ENCODE results near the gene AP1B1. TPM values are rescaled to one million over a fixed set of nuclear protein-coding genes. Genes with fewer than 3 reads are reported as not detected.

The AP1B1 gene
- total and polyA plus RNA-seq, 2 of the 13 experiments (the other 11 are each of a cell fraction or from before 2014, with no cell fraction given) = 26.6 to 29.7 TPM

GRCh38 chr22:29387921-29388758, at the start of gene AP1B1 (continued):
- TF ChIP-seq HOXD1 (CRISPR knock-in tag; IDR thresholded peaks at IDR 0.05) (peak; percentile 22; the same call in 1 of the 2 replicates), KAT8 (CRISPR knock-in tag; IDR thresholded peaks at IDR 0.05) (peak; percentile 93), MIER3 (CRISPR knock-in tag; IDR thresholded peaks at IDR 0.05; ENCODE audit: borderline replicate concordance) (peak; percentile 78; the same call in 1 of the 2 replicates), RBFOX2 (IDR thresholded peaks at IDR 0.05; ENCODE audit: low read depth, low read length) (peak; percentile 87), ZNF274 (CRISPR knock-in tag; IDR thresholded peaks at IDR 0.05) (0 out of 2 replicates have a peak, but pooled peaks have one; percentile 52), ZFP41 (CRISPR knock-in tag; IDR thresholded peaks at IDR 0.05; ENCODE audit: borderline replicate concordance) (0 out of 2 replicates have a peak, but pooled peaks have one; percentile 21), SRSF4 (IDR thresholded peaks at IDR 0.05; ENCODE audit: low read depth, low read length, poor library complexity, severe bottlenecking) (no peak), NAIF1 (CRISPR knock-in tag; IDR thresholded peaks at IDR 0.05; ENCODE audit: borderline replicate concordance) (no peak), KLF16 (CRISPR knock-in tag; IDR thresholded peaks at IDR 0.05) (peak in 1 of 2 experiments; percentile 63; a peak in 2 of 4 replicates), CBFB (CRISPR knock-in tag; IDR thresholded peaks at IDR 0.05) (0 out of 2 replicates have a peak, but pooled peaks have one; percentile 24), ADNP (CRISPR knock-in tag; IDR thresholded peaks at IDR 0.05) (no peak), MYNN (CRISPR knock-in tag; IDR thresholded peaks at IDR 0.05; ENCODE audit: low read depth) (no peak), KMT2A (CRISPR knock-in tag; IDR thresholded peaks at IDR 0.05) (peak; percentile 89), NR2F6 (IDR thresholded peaks at IDR 0.05) (peak; percentile 74), NR2F6 (CRISPR knock-in tag; IDR thresholded peaks at IDR 0.05) (peak; percentile 87), ETV5 (CRISPR knock-in tag; IDR thresholded peaks at IDR 0.05; ENCODE audit: borderline replicate concordance) (peak; percentile 77; the same call in 1 of the 2 replicates), ZNF556 (CRISPR knock-in tag; IDR thresholded peaks at IDR 0.05; ENCODE audit: borderline replicate concordance) (peak; percentile 31; the same call in 1 of the 2 replicates), ZNF275 (CRISPR knock-in tag; IDR thresholded peaks at IDR 0.05; ENCODE audit: borderline replicate concordance) (peak; percentile 68; the same call in 1 of the 2 replicates), POGZ (CRISPR knock-in tag; IDR thresholded peaks at IDR 0.05) (peak; percentile 72), ZNF350 (CRISPR knock-in tag; IDR thresholded peaks at IDR 0.05; ENCODE audit: borderline replicate concordance, low read depth) (peak; percentile 65; the same call in 1 of the 2 replicates), GTF2F1 (IDR thresholded peaks at IDR 0.05; ENCODE audit: low read length) (no peak), TFE3 (CRISPR knock-in tag; IDR thresholded peaks at IDR 0.05) (peak; percentile 25; the same call in 1 of the 2 replicates)
- TF ChIP-seq, protein P1, sequence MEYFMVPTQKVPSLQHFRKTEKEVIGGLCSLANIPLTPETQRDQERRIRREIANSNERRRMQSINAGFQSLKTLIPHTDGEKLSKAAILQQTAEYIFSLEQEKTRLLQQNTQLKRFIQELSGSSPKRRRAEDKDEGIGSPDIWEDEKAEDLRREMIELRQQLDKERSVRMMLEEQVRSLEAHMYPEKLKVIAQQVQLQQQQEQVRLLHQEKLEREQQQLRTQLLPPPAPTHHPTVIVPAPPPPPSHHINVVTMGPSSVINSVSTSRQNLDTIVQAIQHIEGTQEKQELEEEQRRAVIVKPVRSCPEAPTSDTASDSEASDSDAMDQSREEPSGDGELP (IDR thresholded peaks at IDR 0.05; ENCODE audit: borderline replicate concordance, low read depth) = peak; percentile 54; the same call in 1 of the 2 replicates
- TF ChIP-seq, protein P2, sequence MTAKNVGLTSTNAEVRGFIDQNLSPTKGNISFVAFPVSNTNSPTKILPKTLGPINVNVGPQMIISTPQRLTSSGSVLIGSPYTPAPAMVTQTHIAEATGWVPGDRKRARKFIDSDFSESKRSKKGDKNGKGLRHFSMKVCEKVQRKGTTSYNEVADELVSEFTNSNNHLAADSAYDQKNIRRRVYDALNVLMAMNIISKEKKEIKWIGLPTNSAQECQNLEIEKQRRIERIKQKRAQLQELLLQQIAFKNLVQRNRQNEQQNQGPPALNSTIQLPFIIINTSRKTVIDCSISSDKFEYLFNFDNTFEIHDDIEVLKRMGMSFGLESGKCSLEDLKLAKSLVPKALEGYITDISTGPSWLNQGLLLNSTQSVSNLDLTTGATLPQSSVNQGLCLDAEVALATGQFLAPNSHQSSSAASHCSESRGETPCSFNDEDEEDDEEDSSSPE (CRISPR knock-in tag; IDR thresholded peaks at IDR 0.05) = peak; percentile 68

Data from HepG2 (cell line).